Osteoblast (primary cell): ENCODE results near the gene RAX2. TPM values are rescaled to one million over a fixed set of nuclear protein-coding genes. Genes with fewer than 3 reads are reported as not detected.

Experiments used
- DNase-seq: peaks from one replicate; pipeline ENCODE4 v3.0.0; 2011; ENCODE audit warnings: low spot score, mixed read lengths; ENCODE audit not compliant: insufficient read length; ENCODE audit errors: missing footprints
- H2AFZ ChIP-seq: 2 replicates; pipeline ENCODE4 v1.6.0; 2011; ENCODE audit warnings: mild to moderate bottlenecking, low read length
- H3K27ac ChIP-seq: 2 replicates; pipeline ENCODE4 v1.5.1; 2011; ENCODE audit warnings: mild to moderate bottlenecking, low read depth, low read length, moderate library complexity
- H3K27me3 ChIP-seq: 2 replicates; pipeline ENCODE4 v1.6.0; 2012; ENCODE audit warnings: mild to moderate bottlenecking, control low read depth, inconsistent platforms, low read length, moderate library complexity; ENCODE audit not compliant: insufficient read depth
- H3K36me3 ChIP-seq: 2 replicates; pipeline ENCODE4 v1.5.1; 2011; ENCODE audit warnings: mild to moderate bottlenecking, low read length, control low read depth, moderate library complexity; ENCODE audit not compliant: insufficient read depth
- H3K4me1 ChIP-seq: 2 replicates; pipeline ENCODE4 v1.5.1; 2011; ENCODE audit warnings: mild to moderate bottlenecking, low read length, control low read depth, moderate library complexity; ENCODE audit not compliant: insufficient read depth
- H3K4me2 ChIP-seq: 2 replicates; pipeline ENCODE4 v1.6.0; 2011; ENCODE audit warnings: mild to moderate bottlenecking, low read length; ENCODE audit not compliant: insufficient read depth
- H3K4me3 ChIP-seq: fragments of 200-600 bp; sonication (generic); 3 replicates; pipeline ENCODE4 v1.5.1; 2012; ENCODE audit warnings: mild to moderate bottlenecking, low read length, inconsistent platforms; ENCODE audit not compliant: insufficient read depth
- H3K79me2 ChIP-seq: 2 replicates; pipeline ENCODE4 v1.6.0; 2012; ENCODE audit warnings: mild to moderate bottlenecking, low read length, control low read depth, inconsistent platforms; ENCODE audit not compliant: insufficient read depth
- H3K9me3 ChIP-seq: 2 replicates; pipeline ENCODE4 v1.5.1; 2011; ENCODE audit warnings: low read depth, low read length, control low read depth
- H4K20me1 ChIP-seq: 2 replicates; pipeline ENCODE4 v1.6.0; 2012; ENCODE audit warnings: mild to moderate bottlenecking, low read length, control low read depth; ENCODE audit not compliant: insufficient read depth
- total RNA-seq: library from RNA; depleted of rRNA; stranded (reverse); fragments of >200 nt; gene quantifications from 2 replicates; pipeline ENCODE4 v1.2.3, GENCODE V29; 2012
- TF ChIP-seq, protein P1 (sequence below): IDR thresholded peaks from 2 replicates; pipeline ENCODE4 v1.5.1; 2011; ENCODE audit warnings: mild to moderate bottlenecking, low read depth, low read length, moderate library complexity; ENCODE audit errors: extremely low read depth

Gene RAX2
- total RNA-seq, 1 donor: not detected

DNA sequence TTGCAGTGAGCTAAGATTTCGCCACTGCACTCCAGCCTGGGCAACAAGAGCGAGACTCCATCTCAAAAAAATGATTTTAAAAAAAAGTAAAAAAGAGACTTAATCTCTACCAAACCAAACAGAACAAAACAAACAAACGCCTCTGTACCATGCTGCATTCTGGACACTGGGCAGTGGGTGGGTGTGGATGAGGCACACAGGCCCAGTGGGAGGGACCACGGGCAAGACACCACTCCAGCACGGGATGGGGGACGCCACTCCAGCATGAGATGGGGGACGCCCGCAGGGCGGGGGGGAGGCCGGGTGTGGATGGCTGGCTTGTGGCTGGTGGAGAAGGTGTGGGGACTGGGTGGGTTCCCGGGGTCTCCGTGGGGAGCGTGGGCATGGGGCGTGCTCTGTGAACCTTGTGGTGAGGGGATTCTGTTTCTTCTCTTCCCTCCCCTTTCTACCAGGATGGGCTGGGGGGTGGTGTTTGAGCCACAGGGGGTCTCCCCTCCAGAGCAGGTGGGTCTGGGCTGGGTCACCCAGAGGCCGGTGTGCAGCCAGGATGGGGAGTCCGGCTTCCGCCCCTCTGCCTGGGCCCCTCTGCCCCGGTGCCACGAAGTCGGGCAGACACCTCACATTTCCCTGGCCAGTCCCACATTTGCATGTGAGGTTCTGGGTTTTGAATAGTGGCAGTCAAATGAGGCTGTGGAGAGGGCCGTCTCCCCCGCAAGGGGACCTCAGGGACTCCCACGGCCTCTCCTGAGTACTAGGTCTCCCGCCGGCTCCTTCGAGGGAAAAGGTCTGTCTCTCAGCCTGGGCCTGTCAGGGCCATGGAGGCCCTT is 38.1 kb upstream of the RAX2 start:
- no peak overlapping the region for H3K4me2 ChIP-seq
- H2AFZ ChIP-seq: no peak overlapping the region
- no peaks in the 10 kb centered on the region for H3K9me3 ChIP-seq
- H3K27ac ChIP-seq: no peak overlapping the region
- H3K27me3 ChIP-seq: peaks cover 4% of the 10 kb centered on the region
- no peaks in the 10 kb centered on the region for H3K4me1 ChIP-seq
- H3K4me3 ChIP-seq: no peak overlapping the region
- TF ChIP-seq, protein P1, sequence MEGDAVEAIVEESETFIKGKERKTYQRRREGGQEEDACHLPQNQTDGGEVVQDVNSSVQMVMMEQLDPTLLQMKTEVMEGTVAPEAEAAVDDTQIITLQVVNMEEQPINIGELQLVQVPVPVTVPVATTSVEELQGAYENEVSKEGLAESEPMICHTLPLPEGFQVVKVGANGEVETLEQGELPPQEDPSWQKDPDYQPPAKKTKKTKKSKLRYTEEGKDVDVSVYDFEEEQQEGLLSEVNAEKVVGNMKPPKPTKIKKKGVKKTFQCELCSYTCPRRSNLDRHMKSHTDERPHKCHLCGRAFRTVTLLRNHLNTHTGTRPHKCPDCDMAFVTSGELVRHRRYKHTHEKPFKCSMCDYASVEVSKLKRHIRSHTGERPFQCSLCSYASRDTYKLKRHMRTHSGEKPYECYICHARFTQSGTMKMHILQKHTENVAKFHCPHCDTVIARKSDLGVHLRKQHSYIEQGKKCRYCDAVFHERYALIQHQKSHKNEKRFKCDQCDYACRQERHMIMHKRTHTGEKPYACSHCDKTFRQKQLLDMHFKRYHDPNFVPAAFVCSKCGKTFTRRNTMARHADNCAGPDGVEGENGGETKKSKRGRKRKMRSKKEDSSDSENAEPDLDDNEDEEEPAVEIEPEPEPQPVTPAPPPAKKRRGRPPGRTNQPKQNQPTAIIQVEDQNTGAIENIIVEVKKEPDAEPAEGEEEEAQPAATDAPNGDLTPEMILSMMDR: no peak
- DNase-seq: peak; percentile 71
- no peaks in the 10 kb centered on the region for H3K79me2 ChIP-seq
- no peaks in the 10 kb centered on the region for H3K36me3 ChIP-seq
- H4K20me1 ChIP-seq: no peaks in the 10 kb centered on the region

DNA sequence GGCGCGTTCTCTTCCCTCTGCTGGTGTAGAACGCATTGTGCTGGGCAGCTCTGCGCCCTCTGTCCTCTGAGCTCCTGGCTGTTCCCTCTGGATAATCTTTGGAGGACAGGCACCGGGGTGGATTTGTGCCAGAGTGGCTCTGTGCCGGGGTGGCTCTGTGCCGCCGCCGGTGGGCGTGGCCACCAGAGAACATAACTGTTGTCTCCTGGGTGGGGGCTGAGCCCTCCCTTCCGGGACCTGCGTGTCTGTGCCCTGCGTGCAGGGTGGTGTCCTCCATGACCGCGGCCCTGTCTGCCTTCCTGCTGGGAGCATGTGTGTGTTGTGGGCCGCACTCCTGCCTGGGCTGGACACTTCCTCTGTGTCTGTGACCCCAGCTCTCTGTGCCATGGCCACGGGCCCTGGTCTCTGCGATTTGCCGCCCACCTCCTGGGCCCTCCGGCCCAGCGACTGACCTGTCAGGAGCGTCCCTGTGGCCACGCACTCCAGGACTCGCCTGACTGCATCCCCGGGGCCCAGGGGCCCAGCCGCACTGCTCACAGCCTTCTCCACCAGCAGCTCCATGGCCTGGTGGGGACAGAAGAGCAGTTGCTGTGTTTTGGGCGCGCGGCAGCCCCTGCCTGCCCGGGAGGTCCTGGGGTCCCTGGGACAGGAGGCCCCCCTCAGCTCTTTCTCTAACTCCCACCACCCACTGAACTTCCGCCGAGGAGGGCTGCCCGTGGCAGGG is 36.6 kb upstream of the RAX2 start:
- H2AFZ ChIP-seq: no peak overlapping the region
- H3K4me3 ChIP-seq: no peak overlapping the region
- H3K27ac ChIP-seq: no peak overlapping the region
- DNase-seq: peak; percentile 65
- TF ChIP-seq, protein P1: no peak
- no peaks in the 10 kb centered on the region for H3K4me1 ChIP-seq
- H3K79me2 ChIP-seq: no peaks in the 10 kb centered on the region
- no peak overlapping the region for H3K4me2 ChIP-seq
- H4K20me1 ChIP-seq: no peaks in the 10 kb centered on the region
- no peaks in the 10 kb centered on the region for H3K9me3 ChIP-seq
- no peaks in the 10 kb centered on the region for H3K36me3 ChIP-seq
- peaks cover 4% of the 10 kb centered on the region for H3K27me3 ChIP-seq

DNA sequence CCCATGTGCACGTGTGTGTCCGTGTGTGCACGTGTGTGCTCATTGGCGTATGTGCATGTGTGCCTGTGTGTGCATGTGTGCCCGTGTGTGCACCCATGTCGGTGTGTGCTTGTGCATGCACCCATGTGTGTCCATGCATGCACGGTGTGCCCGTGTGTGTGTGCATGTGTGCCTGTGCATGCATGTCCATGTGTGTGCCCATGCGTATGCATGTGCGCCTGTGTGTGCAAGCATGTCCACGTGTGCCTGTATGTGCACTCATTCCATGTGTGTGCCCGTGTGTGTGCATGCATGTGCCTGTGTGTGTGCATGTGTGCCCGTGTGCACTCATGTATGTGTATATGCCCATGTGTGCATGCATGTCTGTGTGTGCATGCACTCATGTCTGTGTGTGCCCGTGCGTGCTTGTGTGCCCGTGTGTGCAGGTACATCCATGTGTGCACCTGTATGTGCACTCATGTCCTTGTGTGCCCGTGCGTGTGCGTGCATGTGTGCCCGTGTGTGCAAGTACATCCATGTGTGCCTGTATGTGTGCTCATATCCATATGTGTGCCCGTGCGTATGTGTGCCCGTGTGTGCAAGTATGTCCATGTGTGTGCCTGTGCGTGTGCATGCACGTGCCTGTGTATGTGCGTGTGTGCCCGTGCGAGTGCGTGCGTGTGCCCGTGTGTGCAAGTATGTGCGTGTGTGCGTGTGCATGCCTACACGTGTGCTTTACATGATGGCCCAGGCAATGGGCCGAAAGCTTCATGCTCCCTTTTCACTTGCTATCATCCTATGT is 35.7 kb upstream of the RAX2 start:
- no peaks in the 10 kb centered on the region for H3K36me3 ChIP-seq
- H3K9me3 ChIP-seq: no peaks in the 10 kb centered on the region
- no peak overlapping the region for H3K4me3 ChIP-seq
- no peaks in the 10 kb centered on the region for H3K79me2 ChIP-seq
- no peaks in the 10 kb centered on the region for H4K20me1 ChIP-seq
- no peaks in the 10 kb centered on the region for H3K4me1 ChIP-seq
- no peak overlapping the region for H3K27ac ChIP-seq
- TF ChIP-seq, protein P1: no peak
- peak; percentile 21 for DNase-seq
- H3K4me2 ChIP-seq: no peak overlapping the region
- no peak overlapping the region for H2AFZ ChIP-seq
- H3K27me3 ChIP-seq: peaks cover 4% of the 10 kb centered on the region
